Measurements from ENCODE around the gene ST3GAL4.

ST3GAL4 gene

GRCh38 chr11:126460417-126461095, 105.1 kb downstream of the ST3GAL4 start:
- H3K27me3 ChIP-seq (ENCODE audit: insufficient read depth, low read length, poor library complexity, severe bottlenecking), result no peaks in the 10 kb centered on the region
- H3K79me2 ChIP-seq (ENCODE audit: insufficient read depth, low read length), result no peaks in the 10 kb centered on the region
- H3K4me3 ChIP-seq (ENCODE audit: low read length, poor library complexity, severe bottlenecking), result no peak overlapping the region
- H3K9me3 ChIP-seq (ENCODE audit: insufficient read depth, low read depth, low read length), result no peaks in the 10 kb centered on the region
- H2AFZ ChIP-seq (ENCODE audit: low read length), result no peak overlapping the region
- H3K4me2 ChIP-seq (ENCODE audit: low read depth, low read length, poor library complexity, severe bottlenecking), result no peak overlapping the region
- peaks cover 7% of the 10 kb centered on the region for H3K4me1 ChIP-seq (ENCODE audit: insufficient read depth, low read length, poor library complexity, severe bottlenecking)
- no peaks in the 10 kb centered on the region for H3F3A ChIP-seq (ENCODE audit: low read depth)
- no peaks in the 10 kb centered on the region for H3K9me2 ChIP-seq (replicated peaks; ENCODE audit: low read depth, low read length)
- no peak overlapping the region for H3K9ac ChIP-seq (ENCODE audit: low read depth, low read length, poor library complexity, severe bottlenecking)
- TF ChIP-seq EZH2phosphoT487 (IDR thresholded peaks at IDR 0.05; ENCODE audit: borderline replicate concordance), result no peak
- no peak for TF ChIP-seq CTCF (conservative IDR thresholded peaks at IDR 0.05; ENCODE audit: low read length)
- no peaks in the 10 kb centered on the region for H3K36me3 ChIP-seq (ENCODE audit: insufficient read depth, low read length)
- no peaks in the 10 kb centered on the region for H4K20me1 ChIP-seq (ENCODE audit: insufficient read depth, low read length, poor library complexity, severe bottlenecking)

- Histone ChIP-seq H3K36me3 (ENCODE audit: insufficient read depth, low read length) (no peaks in the 10 kb centered on the region), H2AFZ (ENCODE audit: low read length) (no peak overlapping the region), H3K27me3 (ENCODE audit: insufficient read depth, low read length, poor library complexity, severe bottlenecking) (no peaks in the 10 kb centered on the region), H3K9ac (ENCODE audit: low read depth, low read length, poor library complexity, severe bottlenecking) (no peak overlapping the region), H3K9me2 (replicated peaks; ENCODE audit: low read depth, low read length) (no peaks in the 10 kb centered on the region), H3K4me2 (ENCODE audit: low read depth, low read length, poor library complexity, severe bottlenecking) (no peak overlapping the region), H3F3A (ENCODE audit: low read depth) (no peaks in the 10 kb centered on the region), H3K4me1 (ENCODE audit: insufficient read depth, low read length, poor library complexity, severe bottlenecking) (peaks cover 12% of the 10 kb centered on the region), H4K20me1 (ENCODE audit: insufficient read depth, low read length, poor library complexity, severe bottlenecking) (no peaks in the 10 kb centered on the region), H3K79me2 (ENCODE audit: insufficient read depth, low read length) (no peaks in the 10 kb centered on the region), H3K9me3 (ENCODE audit: insufficient read depth, low read depth, low read length) (no peaks in the 10 kb centered on the region), H3K4me3 (ENCODE audit: low read length, poor library complexity, severe bottlenecking) (no peak overlapping the region)
- TF ChIP-seq CTCF (conservative IDR thresholded peaks at IDR 0.05; ENCODE audit: low read length) (no peak), EZH2phosphoT487 (IDR thresholded peaks at IDR 0.05; ENCODE audit: borderline replicate concordance) (no peak)
These were observed 105.6 kb downstream of the ST3GAL4 start for GRCh38 chr11:126461096-126461440.

- no peaks in the 10 kb centered on the region for H3F3A ChIP-seq (ENCODE audit: low read depth)
- H3K4me2 ChIP-seq (ENCODE audit: low read depth, low read length, poor library complexity, severe bottlenecking), result no peak overlapping the region
- no peak overlapping the region for H3K4me3 ChIP-seq (ENCODE audit: low read length, poor library complexity, severe bottlenecking)
- no peaks in the 10 kb centered on the region for H3K79me2 ChIP-seq (ENCODE audit: insufficient read depth, low read length)
- TF ChIP-seq EZH2phosphoT487 (IDR thresholded peaks at IDR 0.05; ENCODE audit: borderline replicate concordance), result no peak
- TF ChIP-seq CTCF (conservative IDR thresholded peaks at IDR 0.05; ENCODE audit: low read length), result no peak
- H2AFZ ChIP-seq (ENCODE audit: low read length), result no peak overlapping the region
- H3K4me1 ChIP-seq (ENCODE audit: insufficient read depth, low read length, poor library complexity, severe bottlenecking), result peaks cover 21% of the 10 kb centered on the region
- no peaks in the 10 kb centered on the region for H3K9me3 ChIP-seq (ENCODE audit: insufficient read depth, low read depth, low read length)
- no peak overlapping the region for H3K9ac ChIP-seq (ENCODE audit: low read depth, low read length, poor library complexity, severe bottlenecking)
- H3K9me2 ChIP-seq (replicated peaks; ENCODE audit: low read depth, low read length), result no peaks in the 10 kb centered on the region
- no peaks in the 10 kb centered on the region for H3K36me3 ChIP-seq (ENCODE audit: insufficient read depth, low read length)
- H4K20me1 ChIP-seq (ENCODE audit: insufficient read depth, low read length, poor library complexity, severe bottlenecking), result no peaks in the 10 kb centered on the region
- no peaks in the 10 kb centered on the region for H3K27me3 ChIP-seq (ENCODE audit: insufficient read depth, low read length, poor library complexity, severe bottlenecking)
These were observed 106.5 kb downstream of the ST3GAL4 start for GRCh38 chr11:126461996-126462395.
